Pons (tissue), 1 donor: ENCODE measurements around the gene DNER.
"Not testable (repeated sequence)": the region's sequence is repeated elsewhere in the genome, so short reads cannot be mapped to it uniquely, and the experiment has no call there.

ENCODE experiments used
- DNase-seq: peaks from one replicate; pipeline ENCODE4 v3.0.0-alpha.2; 2016; ENCODE audit warnings: low spot score

DNER gene, protein sequence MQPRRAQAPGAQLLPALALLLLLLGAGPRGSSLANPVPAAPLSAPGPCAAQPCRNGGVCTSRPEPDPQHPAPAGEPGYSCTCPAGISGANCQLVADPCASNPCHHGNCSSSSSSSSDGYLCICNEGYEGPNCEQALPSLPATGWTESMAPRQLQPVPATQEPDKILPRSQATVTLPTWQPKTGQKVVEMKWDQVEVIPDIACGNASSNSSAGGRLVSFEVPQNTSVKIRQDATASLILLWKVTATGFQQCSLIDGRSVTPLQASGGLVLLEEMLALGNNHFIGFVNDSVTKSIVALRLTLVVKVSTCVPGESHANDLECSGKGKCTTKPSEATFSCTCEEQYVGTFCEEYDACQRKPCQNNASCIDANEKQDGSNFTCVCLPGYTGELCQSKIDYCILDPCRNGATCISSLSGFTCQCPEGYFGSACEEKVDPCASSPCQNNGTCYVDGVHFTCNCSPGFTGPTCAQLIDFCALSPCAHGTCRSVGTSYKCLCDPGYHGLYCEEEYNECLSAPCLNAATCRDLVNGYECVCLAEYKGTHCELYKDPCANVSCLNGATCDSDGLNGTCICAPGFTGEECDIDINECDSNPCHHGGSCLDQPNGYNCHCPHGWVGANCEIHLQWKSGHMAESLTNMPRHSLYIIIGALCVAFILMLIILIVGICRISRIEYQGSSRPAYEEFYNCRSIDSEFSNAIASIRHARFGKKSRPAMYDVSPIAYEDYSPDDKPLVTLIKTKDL

DNA sequence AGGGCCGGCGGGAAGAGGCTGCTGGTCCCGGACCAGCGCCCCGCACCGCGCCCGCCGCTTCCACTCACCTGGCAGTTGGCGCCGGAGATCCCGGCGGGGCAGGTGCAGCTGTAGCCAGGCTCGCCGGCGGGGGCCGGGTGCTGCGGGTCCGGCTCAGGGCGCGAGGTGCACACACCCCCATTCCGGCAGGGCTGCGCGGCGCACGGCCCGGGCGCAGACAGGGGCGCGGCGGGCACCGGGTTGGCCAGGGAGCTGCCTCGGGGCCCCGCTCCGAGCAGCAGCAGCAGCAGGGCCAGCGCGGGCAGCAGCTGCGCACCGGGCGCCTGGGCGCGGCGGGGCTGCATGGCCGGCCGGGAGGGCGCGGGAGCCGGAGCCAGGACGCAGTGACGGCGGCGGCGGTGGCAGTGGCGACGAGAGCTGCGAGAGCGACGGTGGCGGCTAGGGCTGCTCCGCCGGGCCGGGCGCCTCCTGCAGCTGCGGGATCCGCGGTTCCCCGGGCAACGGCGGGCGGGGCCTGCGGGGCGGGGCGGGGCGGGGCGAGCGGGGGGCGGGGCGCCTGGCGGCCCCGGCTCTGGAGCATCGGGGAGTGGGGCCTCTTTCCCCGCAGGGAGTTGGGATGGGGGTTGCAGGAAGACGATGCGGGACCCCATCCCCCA lies at the start of gene DNER:
TSS of gene DNER (minus strand) at position 476 of the 656 bp plus-strand sequence. CDS start at position 344, 132 bp downstream.
- peak; percentile 26 for DNase-seq

DNA sequence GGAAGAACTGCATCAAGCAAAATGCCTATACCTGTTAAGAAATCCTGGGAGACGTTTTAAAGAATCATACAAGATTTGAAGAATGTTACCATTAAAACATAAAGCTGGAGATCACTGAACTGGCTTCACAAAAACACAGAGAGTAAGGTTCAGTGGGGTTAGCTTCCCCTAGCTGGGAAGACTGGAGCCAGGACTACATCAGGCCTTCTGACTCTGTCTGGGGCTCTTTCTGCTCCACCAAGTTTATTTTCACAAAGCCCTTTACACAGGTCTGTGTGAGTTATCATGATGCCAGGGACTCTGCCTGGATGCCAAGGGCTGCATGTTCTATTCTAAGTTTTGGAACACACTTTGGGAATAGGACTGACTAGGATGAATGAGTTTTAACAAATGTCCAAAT lies 47.3 kb upstream of the DNER start:
- no peak for DNase-seq

DNA sequence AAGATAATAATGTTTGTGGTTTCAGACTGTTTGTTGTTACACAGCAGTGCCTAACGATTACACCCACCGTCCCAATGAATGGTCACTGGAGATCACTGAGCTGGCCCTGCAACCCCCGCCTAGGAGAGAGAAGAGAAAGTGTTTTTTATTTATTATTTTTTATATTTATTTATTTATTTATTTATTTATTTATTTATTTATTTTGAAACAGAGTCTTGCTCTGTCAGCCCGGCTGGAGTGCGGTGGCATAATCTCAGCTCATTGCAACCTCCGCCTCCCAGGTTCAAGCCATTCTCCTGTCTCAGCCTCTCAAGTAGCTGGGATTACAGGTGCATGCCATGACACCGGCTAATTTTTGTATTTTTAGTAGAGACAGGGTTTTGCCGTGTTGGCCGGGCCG lies 43.1 kb upstream of the DNER start:
- not testable (repeated sequence) for DNase-seq

DNA sequence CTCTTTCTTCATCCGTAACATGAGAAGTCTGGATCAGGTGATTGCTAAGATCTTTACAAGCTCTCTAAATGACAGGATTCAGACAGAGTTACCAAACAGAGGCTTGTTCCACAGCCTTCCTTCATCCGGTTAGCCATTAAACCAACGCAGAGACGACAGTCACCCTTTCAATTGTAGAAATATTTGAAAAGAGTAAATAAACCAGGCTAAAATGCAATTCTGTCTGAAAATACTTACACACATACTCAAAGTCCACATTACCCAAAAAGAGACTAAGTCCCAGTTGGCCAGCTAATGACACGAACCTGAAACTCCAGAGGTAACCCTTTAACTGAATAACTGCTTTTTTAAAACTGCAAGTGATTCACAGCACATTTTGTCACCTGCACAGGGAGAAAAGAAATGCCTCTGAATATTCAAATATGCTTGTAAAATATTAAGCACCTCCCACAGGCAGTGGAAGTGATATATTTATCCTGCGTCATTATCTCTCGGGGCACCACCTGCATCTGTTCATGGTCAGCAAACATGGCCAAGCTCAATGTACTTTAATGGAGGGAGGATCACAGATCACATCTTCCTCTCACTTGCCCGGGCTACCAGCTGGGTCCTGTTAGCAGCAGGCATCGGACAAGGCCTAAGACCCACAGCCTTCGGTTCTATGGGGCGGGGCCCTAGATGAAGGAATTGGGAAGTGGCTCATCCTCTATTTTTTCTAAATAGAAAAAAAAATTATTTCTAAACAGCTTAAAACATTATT lies 38.8 kb upstream of the DNER start:
- DNase-seq = no peak

DNA sequence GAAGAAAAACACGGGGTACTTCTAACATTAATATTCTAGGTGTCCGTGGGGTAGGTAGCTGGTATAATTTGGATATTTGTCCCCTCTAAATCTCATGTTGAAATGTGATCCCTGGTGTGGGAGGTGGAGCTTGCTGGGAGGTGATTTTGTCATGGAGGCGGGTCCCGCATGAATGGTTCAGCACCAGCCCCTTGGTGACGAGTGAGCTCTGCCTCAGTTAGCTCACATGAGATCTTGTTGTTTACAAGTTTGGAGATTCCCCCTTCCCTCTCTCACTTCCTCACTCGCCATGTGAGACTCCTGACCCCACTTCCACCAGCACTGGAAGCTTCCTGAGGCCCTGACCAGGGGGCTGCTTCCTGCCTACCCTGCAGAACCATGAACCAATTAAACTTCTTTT lies 35.4 kb upstream of the DNER start:
- DNase-seq = no peak

DNA sequence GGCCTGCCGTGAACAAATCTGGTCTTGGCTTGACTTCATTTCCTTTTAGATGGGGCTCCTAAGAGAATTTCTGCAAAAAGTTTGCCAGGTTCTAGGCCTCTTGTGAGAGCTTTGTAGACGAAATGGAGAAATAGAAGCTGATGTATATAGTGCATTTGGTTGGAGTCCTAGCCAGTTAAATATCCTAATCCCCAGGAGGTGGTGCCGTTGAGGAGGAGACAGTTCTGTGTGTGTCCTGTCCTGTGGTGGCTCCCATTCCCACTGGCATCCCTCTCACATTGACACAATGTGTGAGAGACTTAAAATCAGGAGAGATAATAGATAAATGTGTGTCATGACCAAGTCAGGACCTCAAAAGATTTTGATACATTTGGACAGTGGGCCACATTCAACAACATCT lies 34.6 kb upstream of the DNER start:
- no peak for DNase-seq

DNA sequence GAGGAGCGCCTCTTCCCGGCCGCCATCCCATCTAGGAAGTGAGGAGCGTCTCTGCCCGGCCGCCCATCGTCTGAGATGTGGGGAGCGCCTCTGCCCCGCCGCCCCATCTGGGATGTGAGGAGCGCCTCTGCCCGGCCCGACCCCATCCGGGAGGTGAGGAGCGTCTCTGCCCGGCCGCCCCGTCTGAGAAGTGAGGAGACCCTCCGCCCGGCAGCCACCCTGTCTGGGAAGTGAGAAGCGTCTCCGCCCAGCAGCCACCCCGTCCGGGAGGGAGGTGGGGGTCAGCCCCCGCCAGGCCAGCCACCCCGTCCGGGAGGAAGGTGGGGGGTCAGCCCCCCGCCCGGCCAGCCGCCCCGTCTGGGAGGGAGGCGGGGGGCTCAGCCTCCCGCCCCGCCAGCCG lies 28.3 kb upstream of the DNER start:
- not testable (repeated sequence) for DNase-seq

DNA sequence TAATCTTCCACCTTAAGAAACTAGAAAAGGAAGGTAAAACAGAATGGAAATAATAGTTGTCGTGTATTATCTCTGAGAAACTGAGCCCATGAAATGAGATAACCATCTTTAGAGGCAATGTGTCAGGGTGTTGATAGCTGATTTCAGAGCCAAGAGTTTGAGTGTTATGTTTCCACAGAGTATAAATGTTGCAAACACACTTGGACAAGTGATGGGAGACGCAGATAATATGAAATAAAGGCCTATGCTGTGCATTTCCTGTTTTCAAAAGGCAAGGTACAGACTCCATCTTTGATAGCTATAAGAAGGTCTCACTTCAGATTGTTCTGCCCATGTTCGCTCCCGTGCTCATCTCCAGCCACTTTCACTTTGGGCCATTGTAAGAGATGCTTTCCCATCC lies 25.9 kb upstream of the DNER start:
- no peak for DNase-seq

DNA sequence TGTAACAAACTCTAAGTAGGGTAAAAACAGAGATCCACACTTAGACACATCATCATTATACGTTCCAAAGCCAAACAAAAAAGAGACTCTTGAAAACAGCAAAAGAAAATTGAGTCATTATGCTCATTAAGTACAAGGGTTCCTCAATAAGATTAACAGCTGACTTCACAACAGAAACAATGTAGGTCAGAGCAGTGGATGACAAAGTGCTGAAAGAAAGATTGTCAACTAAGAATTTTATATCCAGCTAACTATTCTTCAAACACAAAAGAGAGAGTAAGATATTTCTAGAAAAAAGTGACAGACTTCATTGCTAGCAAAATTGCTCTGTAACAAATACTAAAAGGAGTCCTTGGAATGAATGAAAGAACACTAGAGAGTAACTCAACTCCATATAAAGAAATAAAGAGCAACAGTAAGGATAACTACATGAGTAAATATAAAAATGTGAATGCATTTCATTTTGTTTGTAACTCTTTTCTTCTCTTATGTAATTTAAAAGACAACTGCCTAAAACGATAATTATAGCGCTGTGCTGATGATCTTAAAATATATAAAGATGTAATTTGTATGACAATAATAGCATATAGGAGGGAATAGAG lies 23.8 kb upstream of the DNER start:
- DNase-seq = no peak

DNA sequence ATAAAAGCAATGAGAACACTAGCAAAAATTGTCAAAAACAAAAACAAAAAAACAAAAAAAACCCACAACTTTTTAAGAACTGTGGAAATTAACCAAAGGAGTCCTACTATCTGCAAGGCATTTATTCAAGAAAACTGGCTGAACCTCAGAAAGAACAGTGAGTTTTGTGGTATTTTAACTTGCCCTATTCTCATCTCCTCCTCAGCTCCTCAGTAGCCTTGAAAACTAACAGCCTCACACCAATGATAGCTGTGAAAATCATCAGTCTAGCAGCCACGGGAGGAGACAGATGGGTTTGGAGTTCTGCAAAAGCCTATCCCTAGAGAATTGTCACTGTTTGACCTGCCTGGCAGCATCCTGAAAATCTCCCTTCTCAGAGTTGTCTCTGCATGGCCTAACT lies 20.1 kb upstream of the DNER start:
- no peak for DNase-seq

DNA sequence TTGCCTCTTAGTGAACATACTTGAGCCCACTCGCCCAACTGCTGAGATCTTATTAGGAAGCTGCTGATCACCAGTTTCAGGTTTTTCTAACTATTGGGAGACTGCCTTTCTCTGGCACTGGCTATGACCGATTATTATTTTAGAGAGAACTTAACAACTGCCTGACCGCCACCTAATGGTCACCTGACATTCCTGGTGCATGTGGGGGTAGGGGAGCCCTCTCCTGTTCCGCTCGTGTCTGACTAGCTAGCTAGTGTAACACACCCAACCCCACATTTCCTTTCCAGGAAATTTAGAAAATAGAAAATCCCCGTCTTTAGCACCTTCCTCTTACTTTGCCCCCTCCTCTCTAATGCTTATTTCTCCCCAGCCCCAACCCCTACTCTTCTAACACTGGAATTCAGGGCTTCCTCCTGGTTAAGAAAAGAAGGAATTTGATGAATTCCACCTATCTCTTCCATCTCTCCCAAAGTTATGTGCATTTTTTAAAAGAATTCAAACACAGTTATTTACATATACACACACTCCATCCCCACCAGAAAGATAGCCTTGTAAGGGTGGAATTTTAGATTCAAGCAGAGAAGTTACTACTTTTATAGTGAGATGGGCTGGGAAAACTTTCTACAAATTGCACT lies 19.4 kb upstream of the DNER start:
- no peak for DNase-seq

DNA sequence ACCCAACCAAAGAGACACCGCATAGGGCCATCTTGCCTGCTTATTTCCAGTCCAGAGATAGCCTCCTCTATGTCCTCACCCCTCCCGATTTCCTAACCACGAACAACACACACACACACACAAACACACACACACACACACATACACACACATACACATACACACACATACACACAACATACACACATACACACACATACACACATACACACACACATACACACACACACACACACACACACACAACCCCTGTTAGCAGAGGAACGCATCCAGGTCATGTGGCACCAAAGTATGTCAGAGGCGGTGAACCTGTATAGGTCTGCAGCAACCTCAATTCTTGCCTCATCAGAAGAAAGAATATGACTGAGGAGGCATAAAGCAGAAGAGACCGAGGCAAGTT lies 18.5 kb upstream of the DNER start:
- DNase-seq = no peak

DNA sequence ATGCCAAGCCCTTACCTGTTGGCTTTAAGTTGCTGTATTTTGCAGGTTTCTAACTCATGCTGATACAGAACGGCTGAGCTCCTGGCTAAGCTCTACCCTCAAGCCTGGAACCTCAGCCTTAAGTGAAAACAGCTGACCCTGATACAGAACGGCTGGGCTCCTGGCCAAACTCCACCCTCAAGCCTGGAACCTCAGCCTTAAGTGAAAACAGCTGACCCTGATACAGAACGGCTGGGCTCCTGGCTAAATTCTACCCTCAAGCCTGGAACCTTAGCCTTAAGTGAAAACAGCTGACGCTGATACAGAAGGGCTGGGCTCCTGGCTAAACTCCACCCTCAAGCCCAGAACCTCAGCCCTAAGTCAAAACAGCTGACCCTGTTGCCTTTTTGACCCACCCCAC lies 17.6 kb upstream of the DNER start:
- no peak for DNase-seq

DNA sequence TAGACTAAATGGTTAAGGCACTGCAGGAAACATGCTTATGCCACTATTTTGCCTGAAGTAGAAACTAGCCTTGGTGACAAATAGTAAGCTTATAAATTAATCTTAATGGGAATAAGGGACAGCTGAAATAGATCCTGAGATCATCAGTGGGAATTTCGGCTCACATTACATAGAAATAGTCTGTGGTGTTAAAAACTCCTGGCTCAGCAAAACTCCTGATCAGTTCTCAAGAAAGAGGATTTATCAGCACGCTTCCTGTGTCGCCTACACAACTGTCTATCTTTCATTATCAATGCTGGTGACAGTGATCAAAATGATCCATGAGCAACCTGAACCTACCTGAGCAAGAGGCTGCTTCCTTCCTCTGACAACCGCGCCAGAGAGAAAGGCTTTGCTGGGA lies 17.0 kb upstream of the DNER start:
- DNase-seq = no peak

DNA sequence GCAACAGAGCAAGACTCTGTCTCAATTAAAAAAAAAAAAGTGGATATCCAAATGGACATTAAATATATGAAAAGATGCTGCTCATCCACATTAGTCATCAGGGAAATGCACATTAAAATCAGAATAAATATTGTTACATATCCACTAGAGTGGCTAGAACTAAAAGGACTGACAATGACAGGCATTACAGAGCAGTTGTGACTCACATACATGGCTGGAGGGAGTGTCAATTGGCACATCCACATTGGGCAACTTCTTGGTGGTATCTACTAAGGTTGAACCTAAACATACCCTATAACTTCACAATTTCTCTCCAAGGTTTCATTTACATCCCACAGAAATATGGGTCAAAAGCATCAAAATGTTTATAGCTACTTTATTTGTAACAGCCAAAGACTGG lies 14.0 kb upstream of the DNER start:
- DNase-seq = no peak

DNA sequence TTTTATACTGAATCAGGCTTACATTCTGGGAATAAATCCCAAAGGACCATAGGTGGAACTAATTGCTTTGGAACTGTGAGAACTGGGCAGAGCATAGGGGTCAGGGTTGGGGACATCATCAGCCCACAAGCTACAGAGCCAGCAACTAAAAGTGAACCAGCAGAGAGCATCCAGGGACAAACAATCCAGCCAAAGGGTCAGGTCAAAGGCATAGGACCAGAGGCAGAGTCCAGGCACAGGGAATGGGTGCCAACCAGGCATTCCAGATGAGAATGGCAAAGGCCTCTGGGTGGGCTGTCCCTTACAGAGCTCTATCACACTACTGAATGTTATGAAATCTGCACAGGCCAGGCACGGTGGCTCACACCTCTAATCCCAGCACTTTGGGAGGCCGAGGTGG lies 12.3 kb upstream of the DNER start:
- DNase-seq = no peak

DNA sequence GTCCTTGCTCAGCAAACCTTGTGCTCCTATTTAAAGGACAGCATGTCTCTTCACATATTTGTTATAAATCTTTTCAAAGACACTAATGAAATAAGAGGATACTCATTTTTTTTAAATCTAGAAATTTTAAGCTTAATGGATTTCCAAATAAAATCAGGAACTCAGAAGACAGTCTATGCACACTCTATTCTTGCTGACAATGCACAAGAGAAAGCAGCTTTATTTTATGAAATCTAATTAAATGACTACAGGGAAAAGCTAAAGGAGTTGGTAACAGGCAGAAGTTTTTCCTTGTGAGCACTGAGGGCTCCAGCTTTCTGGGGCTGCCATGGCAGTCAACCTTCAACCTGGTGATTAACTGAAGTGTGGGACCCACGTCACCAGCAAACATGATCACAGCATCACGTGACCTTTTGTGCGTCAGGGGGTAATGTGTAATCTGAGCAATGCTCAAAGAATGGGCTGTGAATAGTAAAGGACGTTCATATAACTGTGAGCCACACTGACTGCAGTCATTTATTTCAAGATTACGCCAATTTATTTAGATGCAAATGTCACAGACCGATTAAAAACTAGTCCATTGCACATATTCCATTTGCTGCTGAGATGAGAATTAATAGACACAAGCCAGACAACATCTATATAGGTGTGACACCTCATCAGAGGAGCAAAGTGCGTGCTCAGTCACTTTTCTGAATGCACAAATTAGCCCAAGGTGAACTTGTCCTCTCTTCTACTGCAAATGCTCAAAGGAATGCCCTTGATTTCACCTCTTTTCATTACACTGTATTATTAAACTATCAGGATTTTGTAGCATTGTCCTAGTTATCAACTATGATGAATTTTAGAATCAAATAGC lies 11.6 kb upstream of the DNER start:
- no peak for DNase-seq

DNA sequence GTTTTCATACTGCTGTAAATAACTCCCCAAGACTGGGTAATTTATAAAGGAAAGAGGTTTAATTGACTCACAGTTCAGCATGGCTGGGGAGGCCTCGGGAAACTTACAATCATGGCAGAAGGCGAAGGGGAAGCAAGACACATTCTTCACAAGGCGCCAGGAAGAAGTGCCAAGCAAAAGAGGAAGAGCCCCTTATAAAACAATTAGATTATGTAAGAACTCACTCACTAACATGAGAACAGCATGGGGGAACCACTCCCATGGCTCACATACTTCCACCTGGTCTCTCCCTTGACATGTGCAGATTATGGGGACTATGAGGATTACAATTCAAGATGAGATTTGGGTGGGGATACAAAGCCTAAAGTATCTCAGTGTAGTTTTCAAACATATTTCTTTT lies 8.8 kb upstream of the DNER start:
- not testable (repeated sequence) for DNase-seq

DNA sequence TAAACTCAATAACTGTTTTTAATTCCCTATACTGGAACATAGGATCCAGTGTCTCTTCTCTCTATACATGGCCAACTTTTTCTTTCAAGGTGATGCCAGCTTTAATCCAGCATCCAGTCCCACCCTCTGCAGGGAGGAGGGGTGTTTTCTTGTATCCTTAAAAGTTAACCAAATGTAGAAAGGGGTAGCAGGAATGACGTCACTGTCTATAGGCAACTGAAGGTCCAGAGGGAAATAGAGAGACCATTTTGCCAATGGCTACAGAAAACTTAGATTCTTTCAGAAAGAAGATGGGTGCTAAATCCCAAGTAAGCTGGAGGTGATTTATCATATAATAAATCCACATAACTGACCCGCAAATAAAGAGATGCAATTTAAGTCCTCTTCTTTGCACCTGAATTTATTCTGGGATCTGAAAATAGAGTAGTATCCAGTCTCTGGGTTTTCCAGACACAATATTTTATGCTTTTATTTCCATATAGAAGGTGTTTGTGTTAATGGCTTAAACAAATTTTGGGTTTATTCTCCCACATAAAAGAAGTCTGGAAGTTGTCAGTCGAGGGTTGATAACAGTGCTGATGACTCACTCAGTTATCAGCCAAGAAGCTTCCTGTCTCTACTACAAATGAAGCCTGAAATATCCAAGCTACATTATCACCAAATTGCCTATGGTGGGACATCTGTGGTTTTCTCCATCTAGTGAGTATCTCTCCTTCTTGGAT lies 5.7 kb upstream of the DNER start:
- DNase-seq = no peak

DNA sequence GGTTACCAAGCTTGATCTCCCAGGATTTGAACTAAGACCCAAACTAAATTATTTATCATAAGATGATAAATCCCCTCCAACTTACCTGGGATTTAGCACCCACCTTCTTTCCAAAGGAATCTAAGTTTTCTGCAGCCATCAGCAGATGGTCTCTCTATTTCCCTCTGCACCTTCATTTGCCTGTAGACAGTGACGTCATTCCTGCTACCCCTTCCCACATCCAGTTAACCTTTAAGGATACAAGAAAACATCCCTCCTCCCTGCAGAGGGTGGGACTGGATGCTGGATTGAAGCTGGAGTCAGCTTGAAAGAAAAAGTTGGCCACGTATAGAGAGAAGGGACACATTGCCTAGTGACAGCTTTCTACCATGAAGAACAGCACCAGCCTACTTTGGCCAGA lies 3.7 kb upstream of the DNER start:
- no peak for DNase-seq
